MG63 (cell line): ENCODE measurements around the gene MESD. TPM values are rescaled to one million over a fixed set of nuclear protein-coding genes. Genes with fewer than 3 reads are reported as not detected.
"Not testable (repeated sequence)": the region's sequence is repeated elsewhere in the genome, so short reads cannot be mapped to it uniquely, and the experiment has no call there.

Source experiments
- DNase-seq: peaks from one replicate; pipeline ENCODE4 v3.0.0-alpha.2; 2020
- H3K27me3 ChIP-seq: fragments of 250-450 bp; sonication (Bioruptor Pico); 2 replicates; pipeline ENCODE4 v1.5.1; 2020; ENCODE audit warnings: mild to moderate bottlenecking, moderate library complexity
- H3K36me3 ChIP-seq: fragments of 250-450 bp; sonication (Bioruptor Pico); 2 replicates; pipeline ENCODE4 v1.5.1; 2020; ENCODE audit warnings: mild to moderate bottlenecking, moderate library complexity
- H3K4me3 ChIP-seq: fragments of 250-450 bp; sonication (Bioruptor Pico); 2 replicates; pipeline ENCODE4 v1.5.1; 2020; ENCODE audit warnings: mild to moderate bottlenecking, moderate library complexity
- H3K9me3 ChIP-seq: fragments of 250-450 bp; sonication (Bioruptor Pico); 2 replicates; pipeline ENCODE4 v1.5.1; 2020; ENCODE audit warnings: mild to moderate bottlenecking, moderate library complexity
- total RNA-seq: library from RNA; depleted of rRNA; stranded (reverse); fragments of >200 nt; shearing (Covaris generic); gene quantifications from 2 replicates; pipeline ENCODE4 v1.2.3, GENCODE V29; 2014; ENCODE audit warnings: low replicate concordance

Gene MESD
- total RNA-seq, 1 experiment from 2014 or later: 25.5 TPM

GRCh38 chr15:80979538-80980200 lies 9.9 kb downstream of the MESD start:
- Histone ChIP-seq H3K9me3 (no peaks in the 10 kb centered on the region), H3K36me3 (peaks cover 46% of the 10 kb centered on the region)
- DNase-seq: no peak

GRCh38 chr15:80978685-80979329 lies 10.8 kb downstream of the MESD start:
- Histone ChIP-seq H3K36me3 (peaks cover 48% of the 10 kb centered on the region), H3K4me3 (no peak overlapping the region), H3K27me3 (no peaks in the 10 kb centered on the region), H3K9me3 (no peaks in the 10 kb centered on the region)
- no peak for DNase-seq

More at GRCh38 chr15:80979538-80980200, 9.9 kb downstream of the MESD start:
- Histone ChIP-seq H3K27me3 (no peaks in the 10 kb centered on the region), H3K4me3 (no peak overlapping the region)

GRCh38 chr15:80977627-80978036 lies 12.0 kb downstream of the MESD start:
- peak; percentile 39 for DNase-seq
- H3K36me3 ChIP-seq: peaks cover 47% of the 10 kb centered on the region
- H3K9me3 ChIP-seq: no peaks in the 10 kb centered on the region
- no peaks in the 10 kb centered on the region for H3K27me3 ChIP-seq
- H3K4me3 ChIP-seq: no peak overlapping the region

GRCh38 chr15:80976851-80977250 lies 12.8 kb downstream of the MESD start:
- H3K4me3 ChIP-seq: no peak overlapping the region
- peaks cover 39% of the 10 kb centered on the region for H3K36me3 ChIP-seq
- DNase-seq: no peak

GRCh38 chr15:80974914-80975313 lies 14.7 kb downstream of the MESD start:
- no peaks in the 10 kb centered on the region for H3K27me3 ChIP-seq
- peaks cover 30% of the 10 kb centered on the region for H3K36me3 ChIP-seq
- no peaks in the 10 kb centered on the region for H3K9me3 ChIP-seq
- DNase-seq: no peak
- H3K4me3 ChIP-seq: no peak overlapping the region

More at GRCh38 chr15:80976851-80977250, 12.8 kb downstream of the MESD start:
- H3K9me3 ChIP-seq: no peaks in the 10 kb centered on the region
- H3K27me3 ChIP-seq: no peaks in the 10 kb centered on the region

- Histone ChIP-seq H3K9me3 (no peaks in the 10 kb centered on the region), H3K36me3 (peaks cover 15% of the 10 kb centered on the region), H3K27me3 (no peaks in the 10 kb centered on the region), H3K4me3 (no peak overlapping the region)
- no peak for DNase-seq
These were observed 17.3 kb downstream of the MESD start for GRCh38 chr15:80972276-80972675.

- no peaks in the 10 kb centered on the region for H3K27me3 ChIP-seq
- H3K9me3 ChIP-seq: no peaks in the 10 kb centered on the region
- no peak for DNase-seq
- peaks cover 11% of the 10 kb centered on the region; the same call in 1 of the 2 replicates for H3K36me3 ChIP-seq
- H3K4me3 ChIP-seq: no peak overlapping the region
These were observed 18.5 kb downstream of the MESD start for GRCh38 chr15:80971143-80971542.

- Histone ChIP-seq H3K36me3 (peaks cover 11% of the 10 kb centered on the region; the same call in 1 of the 2 replicates), H3K27me3 (no peaks in the 10 kb centered on the region), H3K4me3 (no peak overlapping the region), H3K9me3 (no peaks in the 10 kb centered on the region)
- no peak for DNase-seq
These were observed 19.0 kb downstream of the MESD start for GRCh38 chr15:80970658-80971057.

GRCh38 chr15:80970018-80970657 lies 19.5 kb downstream of the MESD start:
- Histone ChIP-seq H3K4me3 (no peak overlapping the region), H3K9me3 (peaks cover 4% of the 10 kb centered on the region; the same call in 1 of the 2 replicates), H3K27me3 (no peaks in the 10 kb centered on the region), H3K36me3 (peaks cover 14% of the 10 kb centered on the region; the same call in 1 of the 2 replicates)
- DNase-seq: peak; percentile 26

- Histone ChIP-seq H3K36me3 (peaks cover 14% of the 10 kb centered on the region; the same call in 1 of the 2 replicates), H3K27me3 (no peaks in the 10 kb centered on the region), H3K4me3 (no peak overlapping the region), H3K9me3 (peaks cover 4% of the 10 kb centered on the region; the same call in 1 of the 2 replicates)
- no peak for DNase-seq
These were observed 20.3 kb downstream of the MESD start for GRCh38 chr15:80969316-80969715.

GRCh38 chr15:80967991-80968510 lies 21.6 kb downstream of the MESD start:
- Histone ChIP-seq H3K4me3 (no peak overlapping the region), H3K27me3 (no peaks in the 10 kb centered on the region), H3K36me3 (peaks cover 11% of the 10 kb centered on the region; the same call in 1 of the 2 replicates), H3K9me3 (peaks cover 4% of the 10 kb centered on the region)
- DNase-seq: no peak

GRCh38 chr15:80967451-80967850 lies 22.2 kb downstream of the MESD start:
- peaks cover 9% of the 10 kb centered on the region; the same call in 1 of the 2 replicates for H3K36me3 ChIP-seq
- no peaks in the 10 kb centered on the region for H3K27me3 ChIP-seq
- no peak overlapping the region for H3K4me3 ChIP-seq
- H3K9me3 ChIP-seq: peaks cover 4% of the 10 kb centered on the region
- DNase-seq: peak; percentile 66

GRCh38 chr15:80966431-80967197 lies 23.0 kb downstream of the MESD start:
- Histone ChIP-seq H3K9me3 (peaks cover 7% of the 10 kb centered on the region), H3K36me3 (peaks cover 9% of the 10 kb centered on the region; the same call in 1 of the 2 replicates), H3K27me3 (no peaks in the 10 kb centered on the region), H3K4me3 (no peak overlapping the region)
- DNase-seq: no peak

GRCh38 chr15:80965454-80965853 lies 24.2 kb downstream of the MESD start:
- not testable (repeated sequence) for DNase-seq, H3K4me3 ChIP-seq, H3K9me3 ChIP-seq, H3K27me3 ChIP-seq, H3K36me3 ChIP-seq

- Histone ChIP-seq H3K4me3 (no peak overlapping the region), H3K27me3 (no peaks in the 10 kb centered on the region), H3K36me3 (peaks cover 7% of the 10 kb centered on the region), H3K9me3 (peaks cover 3% of the 10 kb centered on the region; the same call in 1 of the 2 replicates)
- no peak for DNase-seq
These were observed 30.7 kb downstream of the MESD start for GRCh38 chr15:80958818-80959495.

GRCh38 chr15:80957976-80958375 lies 31.6 kb downstream of the MESD start:
- H3K36me3 ChIP-seq: peaks cover 7% of the 10 kb centered on the region
- no peak overlapping the region for H3K4me3 ChIP-seq
- H3K9me3 ChIP-seq: peaks cover 3% of the 10 kb centered on the region; the same call in 1 of the 2 replicates
- H3K27me3 ChIP-seq: no peaks in the 10 kb centered on the region
- no peak for DNase-seq
